H9 (cell line): ENCODE measurements around the gene DCLRE1B. TPM values are rescaled to one million over a fixed set of nuclear protein-coding genes. Genes with fewer than 3 reads are reported as not detected.

Experiments used
- DNase-seq: peaks from one replicate; pipeline ENCODE4 v3.0.0-alpha.2; 2017
- H2AFZ ChIP-seq: one replicate; pipeline ENCODE4 v1.6.1; 2013; ENCODE audit warnings: mild to moderate bottlenecking, low read length, control low read depth, moderate library complexity
- H2AK5ac ChIP-seq: 2 replicates; pipeline ENCODE4 v1.6.1; 2013; ENCODE audit warnings: low read length, control low read depth, mixed read lengths; ENCODE audit not compliant: insufficient read length
- H2BK120ac ChIP-seq: one replicate; pipeline ENCODE4 v1.6.1; 2013; ENCODE audit warnings: low read depth, mild to moderate bottlenecking, low read length, control low read depth, inconsistent platforms; ENCODE audit not compliant: poor library complexity, severe bottlenecking
- H2BK12ac ChIP-seq: 2 replicates; pipeline ENCODE4 v1.6.1; 2013; ENCODE audit warnings: low read length, control low read depth, mixed read lengths, low read depth; ENCODE audit not compliant: insufficient read length
- H2BK15ac ChIP-seq: 2 replicates; pipeline ENCODE4 v1.6.1; 2013; ENCODE audit warnings: low read depth, low read length, control low read depth
- H2BK20ac ChIP-seq: one replicate; pipeline ENCODE4 v1.6.1; 2013; ENCODE audit warnings: low read depth, mild to moderate bottlenecking, low read length, control low read depth, inconsistent platforms; ENCODE audit not compliant: poor library complexity, severe bottlenecking
- H2BK5ac ChIP-seq: 2 replicates; pipeline ENCODE4 v1.6.1; 2013; ENCODE audit warnings: low read length, control low read depth, mixed read lengths; ENCODE audit not compliant: insufficient read length
- H3K14ac ChIP-seq: 2 replicates; pipeline ENCODE4 v1.6.1; 2013; ENCODE audit warnings: low read length, control low read depth; ENCODE audit not compliant: insufficient read depth
- H3K18ac ChIP-seq: 2 replicates; pipeline ENCODE4 v1.6.1; 2013; ENCODE audit warnings: low read depth, mild to moderate bottlenecking, mixed read lengths, low read length, control low read depth; ENCODE audit not compliant: insufficient read length
- H3K23ac ChIP-seq: 2 replicates; pipeline ENCODE4 v1.6.1; 2013; ENCODE audit warnings: low read length, control low read depth, mixed read lengths, low read depth; ENCODE audit not compliant: insufficient read length
- H3K23me2 ChIP-seq: 2 replicates; pipeline ENCODE4 v1.6.1; 2013; ENCODE audit warnings: low read depth, mild to moderate bottlenecking, mixed read lengths, low read length, control low read depth; ENCODE audit not compliant: insufficient read length, poor library complexity, severe bottlenecking
- H3K27ac ChIP-seq: 2 replicates; pipeline ENCODE4 v1.5.1; 2013; ENCODE audit warnings: low read length, control low read depth, mixed read lengths, low read depth; ENCODE audit not compliant: insufficient read length
- H3K27me3 ChIP-seq: 2 replicates; pipeline ENCODE4 v1.6.1; 2013; ENCODE audit warnings: low read length, control low read depth, inconsistent platforms; ENCODE audit not compliant: insufficient read depth
- H3K4ac ChIP-seq: 2 replicates; pipeline ENCODE4 v1.6.1; 2013; ENCODE audit warnings: low read depth, mild to moderate bottlenecking, control low read depth, inconsistent platforms, low read length, moderate library complexity
- H3K4me1 ChIP-seq: 2 replicates; pipeline ENCODE4 v1.6.1; 2013; ENCODE audit warnings: low read length, control low read depth, inconsistent platforms; ENCODE audit not compliant: insufficient read depth
- H3K4me2 ChIP-seq: 2 replicates; pipeline ENCODE4 v1.6.1; 2013; ENCODE audit warnings: low read length, control low read depth, mixed read lengths; ENCODE audit not compliant: insufficient read length, insufficient read depth
- H3K56ac ChIP-seq: 2 replicates; pipeline ENCODE4 v1.6.1; 2013; ENCODE audit warnings: low read depth, mild to moderate bottlenecking, mixed read lengths, low read length, control low read depth; ENCODE audit not compliant: insufficient read length
- H3K79me1 ChIP-seq: 2 replicates; pipeline ENCODE4 v1.6.1; 2013; ENCODE audit warnings: low read depth, mild to moderate bottlenecking, moderate library complexity, low read length, control low read depth, inconsistent platforms; ENCODE audit not compliant: insufficient read depth, poor library complexity, severe bottlenecking
- H3K79me2 ChIP-seq: 2 replicates; pipeline ENCODE4 v1.6.1; 2013; ENCODE audit warnings: low read length, control low read depth, inconsistent platforms; ENCODE audit not compliant: insufficient read depth
- H3K9ac ChIP-seq: 2 replicates; pipeline ENCODE4 v1.6.1; 2013; ENCODE audit warnings: low read length, control low read depth, mixed read lengths; ENCODE audit not compliant: insufficient read length; ENCODE audit errors: extremely low read depth
- H3K9me3 ChIP-seq: one replicate; pipeline ENCODE4 v1.6.1; 2013; ENCODE audit warnings: low read depth, low read length, inconsistent platforms; ENCODE audit not compliant: control insufficient read depth
- H3T11ph ChIP-seq: one replicate; pipeline ENCODE4 v1.6.1; 2013; ENCODE audit warnings: mild to moderate bottlenecking, low read length, control low read depth, inconsistent platforms
- H4K20me1 ChIP-seq: one replicate; pipeline ENCODE4 v1.6.1; 2013; ENCODE audit not compliant: control insufficient read depth, insufficient read length, insufficient read depth
- H4K5ac ChIP-seq: 2 replicates; pipeline ENCODE4 v1.6.1; 2013; ENCODE audit warnings: low read depth, mild to moderate bottlenecking, mixed read lengths, low read length, control low read depth; ENCODE audit not compliant: insufficient read length
- H4K8ac ChIP-seq: replicated peaks from 2 replicates; pipeline ENCODE4 v1.6.1; 2013; ENCODE audit warnings: low read length, control low read depth, mixed read lengths, low read depth; ENCODE audit not compliant: insufficient read length
- H4K91ac ChIP-seq: 2 replicates; pipeline ENCODE4 v1.6.1; 2013; ENCODE audit warnings: low read depth, mild to moderate bottlenecking, moderate library complexity, mixed read lengths, low read length, control low read depth; ENCODE audit not compliant: insufficient read length
- H3K27ac Mint-ChIP-seq, 3 experiments: 2 replicates in 2 of 3; 3 replicates in 1 of 3; pipeline ENCODE4 v1.8.0; 2020 to 2021; ENCODE audit warnings: mixed read lengths in 3 of 3, mild to moderate bottlenecking in 1 of 3, moderate library complexity in 1 of 3
- H3K27me3 Mint-ChIP-seq: 2 replicates; pipeline ENCODE4 v1.8.0; 2021; ENCODE audit warnings: low read depth, mild to moderate bottlenecking, moderate library complexity, mixed read lengths
- H3K36me3 Mint-ChIP-seq, 3 experiments: 2 replicates in 2 of 3; 3 replicates in 1 of 3; pipeline ENCODE4 v1.8.0; 2020 to 2021; ENCODE audit warnings: low read depth in 3 of 3, mixed read lengths in 3 of 3; ENCODE audit not compliant: insufficient read depth in 1 of 3
- H3K4me1 Mint-ChIP-seq, 2 experiments: 2 replicates each; pipeline ENCODE4 v1.8.0; 2020; ENCODE audit warnings: mixed read lengths in 2 of 2
- H3K4me3 Mint-ChIP-seq, 2 experiments: 2 replicates in 1 of 2; 3 replicates in 1 of 2; pipeline ENCODE4 v1.8.0; 2020 to 2021; ENCODE audit warnings: mild to moderate bottlenecking in 2 of 2, mixed read lengths in 2 of 2, moderate library complexity in 1 of 2
- H3K9me3 Mint-ChIP-seq, 2 experiments: 2 replicates in 1 of 2; 3 replicates in 1 of 2; pipeline ENCODE4 v1.8.0; 2020; ENCODE audit warnings: mild to moderate bottlenecking in 2 of 2, mixed read lengths in 2 of 2, moderate library complexity in 1 of 2
- CTCF ChIP-seq: fragments of 200-600 bp; sonication (generic); conservative IDR thresholded peaks from 3 replicates; pipeline ENCODE4 v1.8.0; 2021; ENCODE audit warnings: antibody characterized with exemption, mild to moderate bottlenecking
- WGBS: extraction: QIAGEN DNeasy Blood & Tissue Kit; methylation state at CpG from one replicate; pipeline ENCODE4 v1.1.7; 2013; ENCODE audit warnings: missing lambda C conversion rate, low lambda C conversion rate, mixed read lengths; ENCODE audit not compliant: insufficient read length; ENCODE audit errors: extremely low coverage; 5-methylcytosine and 5-hydroxymethylcytosine counted together
- total RNA-seq: library from RNA; stranded (reverse); gene quantifications from 2 replicates; pipeline ENCODE4 v1.2.1, GENCODE V29; 2021

DCLRE1B gene
- total RNA-seq, 1 experiment from 2014 or later, result 13.4 TPM

DNA sequence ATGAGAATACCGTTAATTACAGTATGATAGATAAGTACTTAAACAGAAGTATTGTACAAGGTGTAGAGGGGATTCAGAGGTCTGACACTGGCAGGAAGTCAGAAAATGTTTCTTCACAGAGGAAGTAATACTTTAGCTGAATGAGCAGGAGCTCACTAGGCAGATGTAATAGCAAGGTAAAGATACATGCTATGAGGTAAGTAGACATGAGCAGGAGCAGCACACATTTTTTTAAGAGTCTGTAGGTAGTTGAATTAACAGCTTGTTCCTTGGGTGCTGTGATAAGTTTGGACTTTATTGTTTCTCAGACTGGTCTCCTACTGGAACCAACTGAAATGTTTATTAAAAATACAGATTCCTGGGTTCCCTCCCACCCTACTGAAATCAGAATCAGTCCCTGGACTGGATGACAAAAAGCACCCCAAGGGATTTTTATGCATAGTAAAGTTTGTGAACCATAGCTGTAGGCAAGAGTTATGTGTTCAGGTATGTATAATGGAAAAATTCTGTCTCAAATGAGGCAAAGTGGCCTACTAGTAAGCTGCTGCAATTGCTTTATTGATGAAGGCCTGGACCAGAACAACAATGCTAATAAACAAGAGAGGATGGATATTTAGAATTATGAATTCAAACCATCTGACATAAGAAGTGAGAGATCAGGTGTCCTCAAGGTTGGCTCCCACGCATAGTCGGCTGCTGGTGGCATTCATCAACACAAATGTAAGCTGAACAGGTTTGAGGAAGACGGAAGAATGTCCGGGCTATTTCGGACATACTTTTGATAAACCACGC lies 1.4 kb upstream of the DCLRE1B start:
- H3K23ac ChIP-seq, result no peak overlapping the region
- no peak overlapping the region for H2AFZ ChIP-seq
- DNase-seq, result no peak
- H3K79me1 ChIP-seq, result no peaks in the 10 kb centered on the region
- no peaks in the 10 kb centered on the region for H3K9me3 ChIP-seq
- no peak overlapping the region for H2BK15ac ChIP-seq
- Mint-ChIP-seq H3K27ac (0 out of 7 replicates have a peak overlapping the region, but pooled peaks of 1 of the 3 experiments have one; percentile 85), H3K4me1 (peaks cover 11% of the 10 kb centered on the region in 2 experiments), H3K4me3 (peak overlapping the region; percentile 94 to 96), H3K36me3 (peaks cover 0 to 30% (median 21%) of the 10 kb centered on the region in 3 experiments; a peak in 5 of 7 replicates), H3K27me3 (no peaks in the 10 kb centered on the region), H3K9me3 (no peaks in the 10 kb centered on the region)
- peaks cover 11% of the 10 kb centered on the region for H3K23me2 ChIP-seq
- no peak overlapping the region for H3K14ac ChIP-seq
- no peaks in the 10 kb centered on the region for H3K4me1 ChIP-seq
- no peak overlapping the region for H2BK5ac ChIP-seq
- no peak overlapping the region for H2BK20ac ChIP-seq
- H4K20me1 ChIP-seq, result no peaks in the 10 kb centered on the region
- peak overlapping the region; percentile 49 for H3K9ac ChIP-seq
- H4K5ac ChIP-seq, result no peak overlapping the region
- no peak overlapping the region for H3T11ph ChIP-seq
- peak overlapping the region; percentile 79 for H3K4me2 ChIP-seq
- WGBS, result no CpG with 5 or more reads among the region's 7 CpGs
- H2AK5ac ChIP-seq, result no peak overlapping the region
- H3K56ac ChIP-seq, result no peak overlapping the region
- H4K91ac ChIP-seq, result no peak overlapping the region
- H3K27me3 ChIP-seq, result no peaks in the 10 kb centered on the region
- H3K27ac ChIP-seq, result no peak overlapping the region
- H4K8ac ChIP-seq, result no peak overlapping the region
- no peak overlapping the region for H3K18ac ChIP-seq
- H3K79me2 ChIP-seq, result no peaks in the 10 kb centered on the region
- no peak overlapping the region for H3K4ac ChIP-seq
- no peak for TF ChIP-seq CTCF
- H2BK120ac ChIP-seq, result no peak overlapping the region
- no peak overlapping the region for H2BK12ac ChIP-seq
